Tibial artery (tissue), 4 donors: ENCODE data around the gene MCTP2.

Experiments
- DNase-seq, 2 donors: peaks; one replicate each; pipeline ENCODE4 v3.0.0-alpha.2; 2019
- H3K27ac ChIP-seq, 2 donors: fragments of 200-600 bp; sonication (generic) in 1 of 2; 1 replicate in 1 of 2; 2 replicates in 1 of 2; pipeline ENCODE4 v1.5.1; 2018 to 2019; ENCODE audit warnings: mild to moderate bottlenecking in 1 of 2
- H3K27me3 ChIP-seq, 2 donors: fragments of 200-600 bp; sonication (generic) in 1 of 2; one replicate each; pipeline versions ENCODE4 v1.5.1 to v1.6.0; 2016 to 2019
- H3K36me3 ChIP-seq, 3 donors: fragments of 200-600 bp; sonication (generic) in 2 of 3; one replicate each; pipeline ENCODE4 v1.5.1; 2016 to 2019; ENCODE audit warnings: mild to moderate bottlenecking in 2 of 3
- H3K4me1 ChIP-seq, 4 donors: fragments of 200-600 bp; sonication (generic) in 2 of 4; 1 replicate in 3 of 4; 2 replicates in 1 of 4; pipeline ENCODE4 v1.5.1; 2016 to 2019
- H3K4me3 ChIP-seq, 2 donors: fragments of 200-600 bp; sonication (generic) in 1 of 2; 1 replicate in 1 of 2; 2 replicates in 1 of 2; pipeline ENCODE4 v1.5.1; 2018 to 2019; ENCODE audit warnings: mild to moderate bottlenecking in 2 of 2
- H3K9me3 ChIP-seq, 3 donors: fragments of 200-600 bp; sonication (generic) in 1 of 3; one replicate each; pipeline ENCODE4 v1.5.1; 2016 to 2019
- intact Hi-C: fragments of 100-400 bp; cut with DNase I; formaldehyde crosslinking; loops from one replicate; pipeline ENCODE4 v1.15.0; 2023; ENCODE audit warnings: low total_unique reads
- TF ChIP-seq, protein P1 (sequence below), 2 experiments: fragments of 200-600 bp in 1 of 2; fragments of 450-650 bp in 1 of 2; IDR thresholded peaks; one replicate each; pipeline ENCODE4 v1.5.1; 2017 to 2019; ENCODE audit warnings: antibody characterized with exemption in 2 of 2, mild to moderate bottlenecking in 1 of 2, moderate library complexity in 1 of 2

MCTP2 gene

DNA sequence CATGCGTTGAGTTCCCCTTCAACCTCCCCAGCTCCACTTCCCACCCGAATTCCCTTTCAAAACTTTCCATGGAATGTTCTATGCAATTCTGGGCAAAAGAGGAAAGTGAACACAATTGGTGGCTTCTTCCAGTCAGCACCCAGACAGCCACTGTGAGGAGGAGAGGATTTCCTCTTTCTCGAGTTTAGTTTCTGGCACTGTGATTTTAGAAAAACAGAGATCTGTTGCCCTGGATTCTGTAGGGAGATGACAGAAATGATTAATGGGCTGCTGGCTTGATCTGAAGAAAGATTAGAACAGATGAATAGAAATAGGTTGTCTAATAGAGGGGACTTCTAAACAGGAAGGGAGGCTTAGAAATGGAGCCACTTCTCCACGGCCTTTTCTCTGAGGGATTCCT is 172.0 kb downstream of the MCTP2 start:
- Histone ChIP-seq H3K27me3 (no peaks in the 10 kb centered on the region), H3K4me1 (peaks cover 0 to 6% (median 0%) of the 10 kb centered on the region in 4 donors), H3K9me3 (no peaks in the 10 kb centered on the region), H3K36me3 (no peaks in the 10 kb centered on the region), H3K4me3 (no peak overlapping the region), H3K27ac (no peak overlapping the region)
- TF ChIP-seq, protein P1, sequence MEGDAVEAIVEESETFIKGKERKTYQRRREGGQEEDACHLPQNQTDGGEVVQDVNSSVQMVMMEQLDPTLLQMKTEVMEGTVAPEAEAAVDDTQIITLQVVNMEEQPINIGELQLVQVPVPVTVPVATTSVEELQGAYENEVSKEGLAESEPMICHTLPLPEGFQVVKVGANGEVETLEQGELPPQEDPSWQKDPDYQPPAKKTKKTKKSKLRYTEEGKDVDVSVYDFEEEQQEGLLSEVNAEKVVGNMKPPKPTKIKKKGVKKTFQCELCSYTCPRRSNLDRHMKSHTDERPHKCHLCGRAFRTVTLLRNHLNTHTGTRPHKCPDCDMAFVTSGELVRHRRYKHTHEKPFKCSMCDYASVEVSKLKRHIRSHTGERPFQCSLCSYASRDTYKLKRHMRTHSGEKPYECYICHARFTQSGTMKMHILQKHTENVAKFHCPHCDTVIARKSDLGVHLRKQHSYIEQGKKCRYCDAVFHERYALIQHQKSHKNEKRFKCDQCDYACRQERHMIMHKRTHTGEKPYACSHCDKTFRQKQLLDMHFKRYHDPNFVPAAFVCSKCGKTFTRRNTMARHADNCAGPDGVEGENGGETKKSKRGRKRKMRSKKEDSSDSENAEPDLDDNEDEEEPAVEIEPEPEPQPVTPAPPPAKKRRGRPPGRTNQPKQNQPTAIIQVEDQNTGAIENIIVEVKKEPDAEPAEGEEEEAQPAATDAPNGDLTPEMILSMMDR (IDR thresholded peaks at IDR 0.05), result no peak
- DNase-seq, result no peak
- intact Hi-C loops, result no loop called here

DNA sequence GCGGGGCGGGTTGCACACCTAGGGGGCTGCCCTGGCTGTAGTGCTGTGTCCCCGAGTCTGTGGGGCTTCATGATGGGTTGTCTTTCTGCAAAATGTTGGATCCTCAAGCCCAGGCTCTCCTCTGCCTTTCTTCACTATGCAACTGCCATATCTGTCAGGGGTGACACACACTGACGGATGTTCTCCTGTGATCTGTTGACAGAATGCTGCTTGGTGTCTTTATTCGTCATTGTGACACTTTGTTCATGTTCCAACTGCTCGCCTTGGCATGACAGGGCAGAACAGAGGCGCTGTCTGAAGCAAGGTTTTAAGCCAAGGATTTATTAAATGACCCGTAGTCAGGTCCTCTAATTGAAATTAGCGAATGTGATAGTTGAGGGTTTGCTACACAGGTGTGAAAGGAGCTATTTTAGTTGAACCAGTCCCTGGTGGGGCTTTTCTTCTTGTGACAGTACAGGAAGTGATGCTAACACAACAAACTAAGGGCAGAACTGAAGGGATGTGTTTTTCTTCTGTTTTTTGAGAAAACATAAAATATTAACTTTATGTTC is 173.4 kb downstream of the MCTP2 start:
- TF ChIP-seq, protein P1 (IDR thresholded peaks at IDR 0.05), result no peak
- intact Hi-C loops, result no loop called here
- no peak for DNase-seq
- H3K4me3 ChIP-seq, result no peak overlapping the region
- no peaks in the 10 kb centered on the region for H3K36me3 ChIP-seq
- no peaks in the 10 kb centered on the region for H3K9me3 ChIP-seq
- peaks cover 0 to 6% (median 0%) of the 10 kb centered on the region in 4 donors for H3K4me1 ChIP-seq
- H3K27ac ChIP-seq, result no peak overlapping the region
- no peaks in the 10 kb centered on the region for H3K27me3 ChIP-seq

DNA sequence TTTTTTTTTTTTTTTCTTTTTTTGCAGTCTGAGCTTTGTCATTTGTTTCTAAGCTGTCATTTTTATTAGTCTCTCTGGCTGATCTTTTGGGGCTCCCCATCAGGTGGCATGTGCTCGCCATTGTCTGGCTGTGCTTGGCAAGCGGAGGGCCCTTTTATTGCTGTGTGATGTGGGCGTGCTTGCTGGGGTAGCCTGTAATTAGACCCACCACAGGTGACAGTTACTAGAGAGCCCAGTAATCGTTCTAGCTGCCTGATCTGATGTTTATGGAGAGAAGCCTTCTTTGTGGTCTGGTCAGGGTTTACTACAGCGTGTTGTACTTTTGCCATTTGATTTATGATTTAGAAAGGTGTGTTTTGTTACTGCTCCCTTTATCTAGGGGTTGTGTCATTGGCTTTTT is 179.9 kb downstream of the MCTP2 start:
- no peaks in the 10 kb centered on the region for H3K27me3 ChIP-seq
- intact Hi-C loops, result no loop called here
- H3K4me1 ChIP-seq, result no peaks in the 10 kb centered on the region
- H3K4me3 ChIP-seq, result no peak overlapping the region
- DNase-seq, result no peak
- no peaks in the 10 kb centered on the region for H3K36me3 ChIP-seq
- H3K9me3 ChIP-seq, result no peaks in the 10 kb centered on the region
- TF ChIP-seq, protein P1 (IDR thresholded peaks at IDR 0.05), result no peak
- no peak overlapping the region for H3K27ac ChIP-seq

DNA sequence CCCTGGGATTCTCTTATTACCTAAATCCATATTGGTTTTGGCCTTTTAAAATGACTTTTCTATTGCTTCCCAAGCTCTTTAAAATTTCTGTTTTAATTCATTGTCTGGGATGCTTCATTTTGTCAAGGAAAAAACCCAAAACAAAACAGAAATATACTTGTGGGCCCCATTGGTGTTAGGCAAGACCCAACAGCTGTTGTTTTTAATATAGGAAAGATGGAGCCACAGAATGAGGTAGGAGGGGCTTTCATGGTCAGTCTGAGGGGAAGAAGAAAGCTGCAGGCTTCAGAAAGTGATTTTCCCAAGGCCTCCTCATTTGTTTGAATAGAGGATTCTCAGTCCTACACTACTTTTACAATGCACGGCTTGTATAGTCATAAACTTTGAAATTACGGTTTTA is 180.5 kb downstream of the MCTP2 start:
- TF ChIP-seq, protein P1 (IDR thresholded peaks at IDR 0.05), result no peak
- intact Hi-C loops, result no loop called here

DNA sequence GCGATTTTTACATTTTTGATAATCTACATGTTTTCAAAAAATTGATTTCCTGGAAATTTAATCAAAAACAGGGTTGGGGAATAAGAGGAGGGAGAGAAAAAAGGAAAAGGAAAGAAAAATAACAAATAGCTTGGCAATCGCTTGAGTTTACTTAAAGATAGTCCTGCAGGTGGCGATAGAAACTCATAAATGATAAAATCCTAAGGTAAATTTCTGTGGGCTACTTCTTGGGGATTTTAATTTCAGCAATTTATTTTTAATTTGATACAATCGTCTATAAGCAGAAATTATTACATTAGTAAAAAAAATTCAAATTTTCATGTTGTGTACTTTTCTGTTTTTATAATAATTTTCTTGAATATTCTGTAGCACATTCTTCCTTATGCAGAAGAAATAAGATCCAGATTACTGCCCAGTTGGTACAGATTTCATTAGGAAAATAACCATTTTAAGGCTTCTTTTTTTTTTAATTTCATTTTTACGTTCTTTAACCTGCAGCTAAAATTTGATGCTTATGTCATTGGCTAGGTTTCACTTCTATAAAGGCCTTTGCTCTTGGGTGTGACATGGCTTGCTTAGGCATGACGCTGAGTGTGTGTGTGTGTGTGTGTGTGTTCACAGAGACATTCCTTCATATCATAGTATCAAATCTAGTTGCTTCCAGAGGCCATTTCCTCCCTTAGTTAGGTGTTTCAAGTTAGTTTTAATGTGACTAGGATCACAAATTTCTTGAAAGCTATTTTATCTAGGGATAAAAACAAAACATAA is 181.8 kb downstream of the MCTP2 start:
- intact Hi-C loops, result no loop called here
- no peaks in the 10 kb centered on the region for H3K9me3 ChIP-seq
- peaks cover 0 to 10% (median 4%) of the 10 kb centered on the region in 4 donors for H3K4me1 ChIP-seq
- no peaks in the 10 kb centered on the region for H3K36me3 ChIP-seq
- TF ChIP-seq, protein P1 (IDR thresholded peaks at IDR 0.05), result peak; percentile 29 to 47
- no peak overlapping the region for H3K27ac ChIP-seq
- no peak for DNase-seq
- H3K4me3 ChIP-seq, result no peak overlapping the region
- no peaks in the 10 kb centered on the region for H3K27me3 ChIP-seq

More for the DNA sequence above, 180.5 kb downstream of the MCTP2 start:
- Histone ChIP-seq H3K4me1 (no peaks in the 10 kb centered on the region), H3K27me3 (no peaks in the 10 kb centered on the region), H3K9me3 (no peaks in the 10 kb centered on the region), H3K36me3 (no peaks in the 10 kb centered on the region), H3K27ac (no peak overlapping the region), H3K4me3 (no peak overlapping the region)
- DNase-seq, result no peak
